H1 (cell line): ENCODE measurements around the gene PRPF40B. TPM values are rescaled to one million over a fixed set of nuclear protein-coding genes. Genes with fewer than 3 reads are reported as not detected.

Source experiments
- CTCF ChIA-PET: fragments of 300-600 bp; sonication (Branson Sonifier 250); formaldehyde crosslinking; loops from one replicate; lab custom pipeline; 2021; ENCODE audit not compliant: partially characterized antibody; lab: Charles Lee
- POLR2A ChIA-PET: fragments of 300-600 bp; sonication (Branson Sonifier 250); formaldehyde crosslinking; loops from one replicate; lab custom pipeline; 2021; ENCODE audit warnings: inconsistent platforms; ENCODE audit not compliant: partially characterized antibody; lab: Charles Lee
- DNase-seq, 2 experiments: peaks; one replicate each; pipeline versions ENCODE4 v3.0.0 to v3.0.0-alpha.2; 2010 to 2022; ENCODE audit warnings: low spot score in 2 of 2, low read depth in 1 of 2, mixed read lengths in 1 of 2
- FAIRE-seq: peaks from 2 replicates; lab custom pipeline; 2011; peaks lifted over from hg19 to GRCh38; lab: Jason Lieb, UNC
- H2AFZ ChIP-seq: 2 replicates; pipeline ENCODE4 v1.8.1; 2012; ENCODE audit warnings: low read length, inconsistent platforms
- H2AK5ac ChIP-seq: 2 replicates; pipeline ENCODE4 v1.6.1; 2013; ENCODE audit warnings: low read depth, low read length
- H2BK120ac ChIP-seq: replicated peaks from 2 replicates; pipeline ENCODE3; 2013; ENCODE audit warnings: low read depth, low read length, inconsistent platforms
- H2BK12ac ChIP-seq: 2 replicates; pipeline ENCODE4 v1.6.1; 2013; ENCODE audit warnings: low read depth, low read length
- H2BK15ac ChIP-seq: 2 replicates; pipeline ENCODE4 v1.6.1; 2013; ENCODE audit warnings: low read length
- H2BK20ac ChIP-seq: 2 replicates; pipeline ENCODE4 v1.6.1; 2013; ENCODE audit warnings: low read length
- H2BK5ac ChIP-seq: 2 replicates; pipeline ENCODE4 v1.6.1; 2013; ENCODE audit warnings: low read depth, low read length
- H3K14ac ChIP-seq: 2 replicates; pipeline ENCODE4 v1.6.1; 2013; ENCODE audit warnings: inconsistent platforms; ENCODE audit not compliant: insufficient read length
- H3K18ac ChIP-seq: 2 replicates; pipeline ENCODE4 v1.6.1; 2013; ENCODE audit warnings: low read length; ENCODE audit errors: extremely low read depth
- H3K23ac ChIP-seq: 2 replicates; pipeline ENCODE4 v1.6.1; 2013; ENCODE audit warnings: inconsistent platforms; ENCODE audit not compliant: insufficient read length
- H3K23me2 ChIP-seq: 2 replicates; pipeline ENCODE4 v1.6.1; 2013; ENCODE audit warnings: low read depth, low read length
- H3K27ac ChIP-seq: 2 replicates; pipeline ENCODE4 v1.6.1; 2011; ENCODE audit warnings: low read depth, low read length, inconsistent platforms
- H3K27me3 ChIP-seq, 4 experiments: replicated peaks in 1 of 4; 1 replicate in 1 of 4; 2 replicates in 3 of 4; pipeline versions ENCODE4 v1.6.1 to v1.8.1; 2011 to 2013; ENCODE audit warnings: low read length in 3 of 4, mild to moderate bottlenecking in 3 of 4, inconsistent platforms in 2 of 4, mixed read lengths in 2 of 4, moderate library complexity in 1 of 4; ENCODE audit not compliant: control insufficient read depth in 3 of 4, insufficient read depth in 3 of 4; ENCODE audit errors: extremely low read depth in 1 of 4
- H3K36me3 ChIP-seq, 4 experiments: 2 replicates each; pipeline versions ENCODE4 v1.6.1 to v1.8.1; 2011 to 2013; ENCODE audit warnings: mild to moderate bottlenecking in 4 of 4, low read length in 3 of 4, moderate library complexity in 2 of 4, control low read depth in 1 of 4, inconsistent platforms in 1 of 4; ENCODE audit not compliant: insufficient read depth in 4 of 4, control insufficient read depth in 2 of 4
- H3K4ac ChIP-seq: replicated peaks from 2 replicates; pipeline ENCODE3; 2013; ENCODE audit warnings: low read length, low read depth, mixed read lengths, inconsistent platforms; ENCODE audit not compliant: insufficient read length
- H3K4me1 ChIP-seq, 4 experiments: replicated peaks in 1 of 4; 1 replicate in 1 of 4; 2 replicates in 3 of 4; pipeline versions ENCODE4 v1.6.1 to v1.8.1; 2011 to 2013; ENCODE audit warnings: low read length in 3 of 4, inconsistent platforms in 2 of 4, mixed read lengths in 1 of 4; ENCODE audit not compliant: insufficient read depth in 4 of 4, control insufficient read depth in 3 of 4
- H3K4me2 ChIP-seq, 2 experiments: 2 replicates each; pipeline versions ENCODE4 v1.6.1 to v1.8.1; 2011 to 2013; ENCODE audit warnings: low read depth in 2 of 2, low read length in 2 of 2, control low read depth in 1 of 2, inconsistent platforms in 1 of 2, mild to moderate bottlenecking in 1 of 2; ENCODE audit not compliant: insufficient read depth in 1 of 2
- H3K4me3 ChIP-seq, 4 experiments: fragments of 200-600, 300-600 bp in 1 of 4; sonication (generic), shearing (Covaris generic), sonication (Bioruptor Twin) in 1 of 4; 2 replicates each; pipeline versions ENCODE4 v1.5.1 to v1.8.1; 2011 to 2016; ENCODE audit warnings: low read length in 4 of 4, low read depth in 3 of 4, control low read depth in 2 of 4, inconsistent platforms in 2 of 4, mild to moderate bottlenecking in 2 of 4, mixed read lengths in 1 of 4, moderate library complexity in 1 of 4; ENCODE audit not compliant: insufficient read depth in 2 of 4; ENCODE audit errors: extremely low read depth in 1 of 4
- H3K56ac ChIP-seq: replicated peaks from 2 replicates; pipeline ENCODE3; 2013; ENCODE audit warnings: low read depth, mild to moderate bottlenecking, mixed read lengths, low read length, inconsistent platforms; ENCODE audit not compliant: insufficient read length
- H3K79me1 ChIP-seq: 2 replicates; pipeline ENCODE4 v1.6.1; 2013; ENCODE audit warnings: low read depth, low read length, control low read depth
- H3K79me2 ChIP-seq, 2 experiments: 2 replicates each; pipeline versions ENCODE4 v1.6.1 to v1.8.1; 2012 to 2013; ENCODE audit warnings: low read length in 2 of 2, mild to moderate bottlenecking in 2 of 2, inconsistent platforms in 1 of 2; ENCODE audit not compliant: insufficient read depth in 2 of 2, control insufficient read depth in 1 of 2
- H3K9ac ChIP-seq, 4 experiments: replicated peaks in 1 of 4; 1 replicate in 1 of 4; 2 replicates in 3 of 4; pipeline versions ENCODE4 v1.6.1 to v1.8.1; 2011 to 2013; ENCODE audit warnings: low read depth in 3 of 4, low read length in 3 of 4, control low read depth in 2 of 4, mild to moderate bottlenecking in 2 of 4, moderate library complexity in 2 of 4, inconsistent platforms in 1 of 4; ENCODE audit errors: extremely low read depth in 1 of 4
- H3K9me3 ChIP-seq, 2 experiments: 2 replicates each; pipeline versions ENCODE4 v1.6.1 to v1.8.1; 2012 to 2013; ENCODE audit warnings: mild to moderate bottlenecking in 2 of 2, moderate library complexity in 2 of 2, control low read depth in 1 of 2, inconsistent platforms in 1 of 2, low read depth in 1 of 2, low read length in 1 of 2, mixed read lengths in 1 of 2; ENCODE audit not compliant: insufficient read depth in 2 of 2
- H4K20me1 ChIP-seq, 2 experiments: replicated peaks in 1 of 2; 2 replicates each; pipeline versions ENCODE3 to v1.8.1; 2011 to 2013; ENCODE audit warnings: inconsistent platforms in 2 of 2, low read length in 2 of 2, mild to moderate bottlenecking in 1 of 2; ENCODE audit not compliant: insufficient read depth in 2 of 2, control insufficient read depth in 1 of 2
- H4K5ac ChIP-seq: 2 replicates; pipeline ENCODE4 v1.6.1; 2013; ENCODE audit warnings: low read length, low read depth, mixed read lengths, inconsistent platforms; ENCODE audit not compliant: insufficient read length
- H4K8ac ChIP-seq: 2 replicates; pipeline ENCODE4 v1.8.0; 2013; ENCODE audit warnings: mild to moderate bottlenecking, moderate library complexity, low read length, inconsistent platforms; ENCODE audit not compliant: insufficient read depth; ENCODE audit errors: extremely low read depth
- H4K91ac ChIP-seq: replicated peaks from 2 replicates; pipeline ENCODE3; 2013; ENCODE audit warnings: low read length, mixed read lengths, inconsistent platforms; ENCODE audit not compliant: insufficient read length
- BCL11A ChIP-seq, 2 experiments: IDR thresholded peaks; one replicate each; pipeline ENCODE4 v1.6.1; 2011; ENCODE audit warnings: low read depth in 2 of 2, low read length in 2 of 2, mild to moderate bottlenecking in 2 of 2
- BRCA1 ChIP-seq: IDR thresholded peaks from 2 replicates; pipeline ENCODE4 v1.6.1; 2012; ENCODE audit warnings: low read depth, low read length, improper control_type of control experiment
- CTCF ChIP-seq, 3 experiments: IDR thresholded peaks; 1 replicate in 2 of 3; 2 replicates in 1 of 3; pipeline versions ENCODE4 v1.5.1 to v1.6.1; 2011; ENCODE audit warnings: low read length in 3 of 3, mild to moderate bottlenecking in 3 of 3, inconsistent platforms in 2 of 3, low read depth in 1 of 3, moderate library complexity in 1 of 3; ENCODE audit not compliant: insufficient read depth in 1 of 3; ENCODE audit errors: control extremely low read depth in 1 of 3
- KDM5A ChIP-seq: fragments of 200-600 bp; IDR thresholded peaks from 2 replicates; pipeline ENCODE4 v1.7.1; 2012; ENCODE audit warnings: mild to moderate bottlenecking, low read length, inconsistent platforms, mixed read lengths
- RNF2 ChIP-seq: fragments of 200-900, 300-1000 bp; sonication (generic); IDR thresholded peaks from 2 replicates; pipeline ENCODE4 v1.7.1; 2016; ENCODE audit warnings: borderline replicate concordance, low read depth, mild to moderate bottlenecking, antibody characterized with exemption, low read length; ENCODE audit not compliant: poor library complexity, severe bottlenecking; ENCODE audit errors: missing control alignments
- SRF ChIP-seq: IDR thresholded peaks from 2 replicates; pipeline ENCODE4 v1.6.1; 2011; ENCODE audit warnings: mild to moderate bottlenecking, low read depth, low read length, moderate library complexity
- TAF1 ChIP-seq: IDR thresholded peaks from 2 replicates; pipeline ENCODE4 v1.6.1; 2011; ENCODE audit warnings: mild to moderate bottlenecking, low read depth, low read length
- TEAD4 ChIP-seq: IDR thresholded peaks from 2 replicates; pipeline ENCODE4 v1.6.1; 2012; ENCODE audit warnings: low read depth, low read length, inconsistent platforms, mixed read lengths
- YY1 ChIP-seq: IDR thresholded peaks from 2 replicates; pipeline ENCODE4 v1.6.1; 2011; ENCODE audit warnings: low read depth, mild to moderate bottlenecking, low read length
- WGBS, 2 experiments: shearing (Covaris generic) in 1 of 2; methylation state at CpG; one replicate each; pipeline versions ENCODE4 v1.1.6 to v1.1.7; 2013 to 2015; ENCODE audit warnings: low lambda C conversion rate in 2 of 2, mixed read lengths in 2 of 2, inconsistent platforms in 1 of 2, low coverage in 1 of 2, missing lambda C conversion rate in 1 of 2; ENCODE audit not compliant: insufficient replicate concordance in 2 of 2, insufficient coverage in 1 of 2, insufficient read length in 1 of 2; ENCODE audit errors: extremely low coverage in 1 of 2, missing lambda C conversion rate in 1 of 2; 5-methylcytosine and 5-hydroxymethylcytosine counted together
- polyA plus RNA-seq, 7 experiments: library from polyadenylated mRNA; depleted of rRNA in 3 of 7; stranded (reverse) in 5 of 7; unstranded in 2 of 7; fragments of >200 nt in 5 of 7; fragments of 200-250 nt in 2 of 7; gene quantifications; 1 replicate in 5 of 7; 2 replicates in 1 of 7; 4 replicates in 1 of 7; pipeline versions ENCODE4 v1.2.1 to v1.2.3, GENCODE V29; 2011 to 2013; ENCODE audit warnings: missing spikeins in 2 of 7, mixed read lengths in 2 of 7
- total RNA-seq: library from RNA; stranded (reverse); fragmentation: NEBNext Ultra II Directional; extraction: Animal tissue kit (Norgen Biotek cat#: 25700); gene quantifications from 2 replicates; pipeline ENCODE4 v1.2.1, GENCODE V29; 2021
- TF ChIP-seq, protein P1 (sequence below): IDR thresholded peaks from 2 replicates; pipeline ENCODE4 v1.6.1; 2011; ENCODE audit warnings: low read length, improper control_type of control experiment

Gene PRPF40B
- total and polyA plus RNA-seq, 2 of the 8 experiments (the other 6 are each of a cell fraction or from before 2014, with no cell fraction given) = 14.4 to 24.4 TPM

DNA sequence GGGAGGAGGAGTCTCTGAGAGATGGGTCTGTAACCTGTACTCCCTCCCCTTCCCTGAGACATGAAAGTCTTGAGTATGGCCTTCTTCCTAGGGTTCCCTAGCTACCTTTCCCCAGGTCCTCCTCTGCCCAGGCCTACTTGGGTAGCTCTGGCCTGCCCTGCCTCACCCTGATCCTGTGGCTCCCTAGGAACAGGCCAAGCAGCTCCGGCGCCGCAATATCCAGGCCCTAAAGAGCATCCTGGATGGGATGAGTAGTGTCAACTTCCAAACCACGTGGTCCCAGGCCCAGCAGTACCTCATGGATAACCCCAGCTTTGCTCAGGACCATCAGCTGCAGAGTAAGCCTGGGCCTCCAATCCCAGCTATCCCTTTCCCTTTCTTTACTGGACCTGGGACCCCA lies 12.3 kb downstream of the PRPF40B start:
- no peaks in the 10 kb centered on the region for H3K9me3 ChIP-seq
- H3K4me1 ChIP-seq = peaks cover 0 to 10% (median 5%) of the 10 kb centered on the region in 4 experiments; a peak in 5 of 7 replicates
- no peak overlapping the region for H2BK120ac ChIP-seq
- H2AK5ac ChIP-seq = no peak overlapping the region
- no peak overlapping the region for H3K23ac ChIP-seq
- H3K36me3 ChIP-seq = peaks cover 0 to 4% (median 3%) of the 10 kb centered on the region in 4 experiments; a peak in 5 of 8 replicates
- H4K5ac ChIP-seq = no peak overlapping the region
- H2BK20ac ChIP-seq = no peak overlapping the region
- no peak overlapping the region for H3K4ac ChIP-seq
- no peaks in the 10 kb centered on the region for H4K20me1 ChIP-seq
- no peaks in the 10 kb centered on the region for H3K27me3 ChIP-seq
- no peak overlapping the region for H4K8ac ChIP-seq
- DNase-seq (no peak), FAIRE-seq (no peak)
- no peak overlapping the region for H3K4me2 ChIP-seq
- no peak overlapping the region for H4K91ac ChIP-seq
- 100% methylated on average over 4 of the region's 4 CpGs; no CpG with 5 or more reads in 1 of the 2 experiments for WGBS, 2 experiments
- H3K18ac ChIP-seq = no peak overlapping the region
- TF ChIP-seq, protein P1, sequence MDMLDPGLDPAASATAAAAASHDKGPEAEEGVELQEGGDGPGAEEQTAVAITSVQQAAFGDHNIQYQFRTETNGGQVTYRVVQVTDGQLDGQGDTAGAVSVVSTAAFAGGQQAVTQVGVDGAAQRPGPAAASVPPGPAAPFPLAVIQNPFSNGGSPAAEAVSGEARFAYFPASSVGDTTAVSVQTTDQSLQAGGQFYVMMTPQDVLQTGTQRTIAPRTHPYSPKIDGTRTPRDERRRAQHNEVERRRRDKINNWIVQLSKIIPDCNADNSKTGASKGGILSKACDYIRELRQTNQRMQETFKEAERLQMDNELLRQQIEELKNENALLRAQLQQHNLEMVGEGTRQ = no peak
- no peak for TF ChIP-seq CTCF (IDR thresholded peaks at IDR 0.05; ENCODE audit: control extremely low read depth in 1 of 3, insufficient read depth in 1 of 3, low read depth in 1 of 3, low read length in 3 of 3)
- TF ChIP-seq RNF2 = no peak
- TF ChIP-seq YY1 = no peak
- TF ChIP-seq SRF = no peak
- no peak for TF ChIP-seq BCL11A (IDR thresholded peaks at IDR 0.05; ENCODE audit: low read depth in 2 of 2, low read length in 2 of 2)
- TF ChIP-seq TEAD4 = no peak
- TF ChIP-seq KDM5A = no peak
- no peak for TF ChIP-seq BRCA1
- no peak for TF ChIP-seq TAF1
- H3K56ac ChIP-seq = no peak overlapping the region
- H2BK15ac ChIP-seq = no peak overlapping the region
- H3K4me3 ChIP-seq = no peak overlapping the region
- H3K27ac ChIP-seq = no peak overlapping the region
- H3K14ac ChIP-seq = no peak overlapping the region
- H2BK12ac ChIP-seq = no peak overlapping the region
- H3K79me2 ChIP-seq = no peaks in the 10 kb centered on the region
- CTCF ChIA-PET = interaction anchor here (0.6 to 9.4 kb wide), 23 partner anchors 7 to 204 kb away, joined by 3 to 98 read pairs (median 5); partner anchors contain the start of genes FAM186B and PRPF40B
- POLR2A ChIA-PET = interaction anchor here (0.5 to 4.1 kb wide), 7 partner anchors 8 to 130 kb away, joined by 3 to 25 read pairs (median 10); partner anchors contain the start of genes FMNL3 and TMBIM6
- H3K9ac ChIP-seq = no peak overlapping the region
- H2AFZ ChIP-seq = no peak overlapping the region
- H2BK5ac ChIP-seq = no peak overlapping the region
- no peaks in the 10 kb centered on the region; the same call in 1 of the 2 replicates for H3K79me1 ChIP-seq
- H3K23me2 ChIP-seq = no peaks in the 10 kb centered on the region
